Small intestine (tissue), 7 donors: ENCODE measurements around the gene GOLIM4. TPM values are rescaled to one million over a fixed set of nuclear protein-coding genes. Genes with fewer than 3 reads are reported as not detected.

Experiments
- DNase-seq, 2 donors: peaks; one replicate each; pipeline versions ENCODE4 v3.0.0 to v3.0.0-alpha.2; 2013
- FAIRE-seq: peaks from 2 replicates; lab custom pipeline; 2012; peaks lifted over from hg19 to GRCh38; lab: Jason Lieb, UNC
- H3K27ac ChIP-seq, 3 donors: one replicate each; pipeline ENCODE4 v1.5.1; 2013; ENCODE audit warnings: low read length in 2 of 3, mild to moderate bottlenecking in 2 of 3, control low read depth in 1 of 3, inconsistent platforms in 1 of 3, low read depth in 1 of 3, moderate library complexity in 1 of 3
- H3K27me3 ChIP-seq, 3 donors: one replicate each; pipeline ENCODE4 v1.6.1; 2013; ENCODE audit warnings: low read length in 3 of 3, inconsistent platforms in 1 of 3; ENCODE audit not compliant: control insufficient read depth in 3 of 3, insufficient read depth in 3 of 3
- H3K36me3 ChIP-seq, 3 donors: one replicate each; pipeline ENCODE4 v1.6.1; 2013; ENCODE audit warnings: low read length in 3 of 3, inconsistent platforms in 1 of 3, low read depth in 1 of 3, mild to moderate bottlenecking in 1 of 3, moderate library complexity in 1 of 3; ENCODE audit not compliant: control insufficient read depth in 3 of 3, insufficient read depth in 2 of 3
- H3K4me1 ChIP-seq, 3 donors: one replicate each; pipeline ENCODE4 v1.6.1; 2013; ENCODE audit warnings: low read length in 2 of 3, inconsistent platforms in 1 of 3, low read depth in 1 of 3, mild to moderate bottlenecking in 1 of 3, moderate library complexity in 1 of 3; ENCODE audit not compliant: control insufficient read depth in 3 of 3, insufficient read depth in 2 of 3
- H3K4me3 ChIP-seq, 3 donors: one replicate each; pipeline ENCODE4 v1.5.1; 2013; ENCODE audit warnings: low read length in 3 of 3, control low read depth in 1 of 3, inconsistent platforms in 1 of 3, low read depth in 1 of 3, mild to moderate bottlenecking in 1 of 3, moderate library complexity in 1 of 3
- H3K9me3 ChIP-seq, 2 donors: one replicate each; pipeline ENCODE4 v1.6.1; 2013; ENCODE audit warnings: low read depth in 1 of 2, low read length in 1 of 2; ENCODE audit not compliant: control insufficient read depth in 2 of 2, insufficient read depth in 1 of 2
- WGBS, 3 donors: extraction: QIAGEN DNeasy Blood & Tissue Kit; methylation state at CpG; one replicate each; pipeline ENCODE4 v1.1.7; 2013; 5-methylcytosine and 5-hydroxymethylcytosine counted together
- polyA plus RNA-seq, 4 donors: library from polyadenylated mRNA; stranded (reverse) in 3 of 4; unstranded in 1 of 4; fragments of 200-250 nt in 3 of 4; fragments of 120-200 nt in 1 of 4; gene quantifications; one replicate each; pipeline versions ENCODE4 v1.2.1 to v1.2.3, GENCODE V29; 2013
- donor health status: healthy with polysubstance abuse.
- donor health status: control.
- donor health status: control.
- donor health status: Bipolar disorder and iron deficiency.
- donor health status: healthy.

The GOLIM4 gene
- polyA plus RNA-seq, 4 donors = 23.2 to 130 (median 45.9) TPM

DNA sequence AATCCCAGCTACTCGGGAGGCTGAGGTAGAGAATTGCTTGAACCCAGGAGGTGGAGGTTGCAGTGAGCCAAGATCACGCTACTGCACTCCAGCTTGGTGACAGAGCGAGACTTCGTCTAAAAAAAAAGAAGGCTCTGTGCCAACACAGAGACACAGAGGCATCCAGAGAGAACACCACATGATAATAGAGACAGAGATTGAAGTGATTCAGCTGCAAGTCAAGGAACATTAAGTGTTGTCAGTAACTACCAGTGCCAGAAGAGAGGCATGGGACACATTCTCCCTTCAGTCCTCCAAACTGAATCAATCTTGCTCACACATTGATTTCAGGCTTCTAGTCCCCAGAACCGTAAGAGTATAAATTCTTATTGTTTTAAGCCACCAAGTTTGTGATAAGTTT is 97.5 kb downstream of the GOLIM4 start:
- H3K36me3 ChIP-seq = no peaks in the 10 kb centered on the region
- H3K4me3 ChIP-seq = no peak overlapping the region
- no peak overlapping the region for H3K27ac ChIP-seq
- H3K9me3 ChIP-seq = peaks cover 0 to 5% of the 10 kb centered on the region in 2 donors
- DNase-seq (no peak), FAIRE-seq (no peak)
- no peaks in the 10 kb centered on the region for H3K4me1 ChIP-seq
- WGBS, 3 donors = 78 to 83% (median 80%) methylated on average over 5 of the region's 5 CpGs
- no peaks in the 10 kb centered on the region for H3K27me3 ChIP-seq

DNA sequence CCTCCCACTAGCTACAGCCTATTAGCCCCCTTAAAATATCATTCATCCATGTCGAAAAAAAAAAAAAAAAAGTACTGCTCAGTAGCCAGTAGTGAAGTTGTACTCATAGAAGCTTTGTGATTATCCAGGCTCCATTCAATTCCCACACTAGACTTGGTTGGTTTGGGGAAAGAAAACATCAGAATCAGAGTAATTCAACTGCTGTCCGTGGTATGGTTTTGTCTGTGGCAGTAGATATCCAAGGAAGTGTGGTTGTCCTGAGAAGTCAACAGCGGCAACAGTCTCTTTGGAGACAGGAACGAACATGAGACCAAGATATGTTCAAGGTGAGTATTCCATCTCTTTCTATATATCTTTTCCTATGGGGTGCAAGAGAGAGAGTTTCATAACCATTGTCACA is 99.2 kb downstream of the GOLIM4 start:
- Histone ChIP-seq H3K27ac (no peak overlapping the region), H3K27me3 (no peaks in the 10 kb centered on the region), H3K4me3 (no peak overlapping the region), H3K9me3 (no peaks in the 10 kb centered on the region), H3K4me1 (peaks cover 0 to 8% (median 3%) of the 10 kb centered on the region in 3 donors), H3K36me3 (no peaks in the 10 kb centered on the region)
- FAIRE-seq (no peak), DNase-seq (no peak)
- 89 to 97% (median 90%) methylated on average over 4 of the region's 4 CpGs for WGBS, 3 donors

DNA sequence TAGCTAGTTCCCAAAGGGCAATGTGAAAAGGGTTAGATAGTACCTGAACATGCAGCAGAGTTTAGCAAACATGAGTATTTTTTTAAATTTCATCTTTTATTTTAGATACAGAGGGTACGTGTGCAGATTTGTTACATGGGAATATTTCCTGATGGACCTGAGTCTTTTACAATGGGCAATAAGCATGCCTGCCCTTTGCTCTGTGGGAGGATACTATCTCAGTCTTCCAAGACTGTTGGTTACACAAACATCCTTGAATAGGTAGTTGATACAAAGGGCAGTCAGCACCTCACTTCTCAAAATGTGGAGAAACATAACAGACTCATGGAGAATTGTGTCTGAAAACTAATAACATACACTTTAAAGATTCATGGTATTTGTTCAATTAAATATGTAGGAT is 103.3 kb downstream of the GOLIM4 start:
- Histone ChIP-seq H3K4me1 (peaks cover 0 to 9% (median 3%) of the 10 kb centered on the region in 3 donors), H3K27ac (peak overlapping the region in 1 of 3 donors; percentile 36), H3K4me3 (no peak overlapping the region), H3K27me3 (no peaks in the 10 kb centered on the region), H3K36me3 (no peaks in the 10 kb centered on the region), H3K9me3 (no peaks in the 10 kb centered on the region)
- WGBS, 3 donors = 19 to 53% (median 33%) methylated on average over 1 of the region's 1 CpG
- FAIRE-seq (no peak), DNase-seq (peak; percentile 88 to 92)

DNA sequence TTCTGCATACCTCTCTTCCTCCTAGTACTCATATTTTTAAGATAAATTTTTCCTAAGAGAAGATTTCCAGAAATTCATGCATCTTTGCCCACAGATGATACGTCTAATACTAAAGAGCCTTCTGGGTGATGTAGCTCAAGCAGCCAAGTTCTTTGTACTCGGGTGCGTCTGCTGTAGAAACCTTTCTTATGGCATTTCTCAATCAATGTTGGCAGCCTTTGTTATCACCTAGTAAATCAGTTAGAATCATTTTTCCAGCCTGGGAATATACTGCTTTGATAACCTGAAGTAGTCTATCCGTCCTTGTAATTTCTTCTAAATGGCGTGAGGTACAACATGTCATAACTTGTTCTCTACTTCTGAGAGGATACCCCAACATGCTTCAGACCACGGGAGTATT is 104.5 kb downstream of the GOLIM4 start:
- 54 to 79% (median 62%) methylated on average over 6 of the region's 6 CpGs for WGBS, 3 donors
- Histone ChIP-seq H3K36me3 (no peaks in the 10 kb centered on the region), H3K4me3 (no peak overlapping the region), H3K4me1 (peaks cover 0 to 9% (median 3%) of the 10 kb centered on the region in 3 donors), H3K9me3 (no peaks in the 10 kb centered on the region), H3K27ac (no peak overlapping the region), H3K27me3 (no peaks in the 10 kb centered on the region)
- FAIRE-seq (no peak), DNase-seq (peak in 1 of 2 donors; percentile 11)

DNA sequence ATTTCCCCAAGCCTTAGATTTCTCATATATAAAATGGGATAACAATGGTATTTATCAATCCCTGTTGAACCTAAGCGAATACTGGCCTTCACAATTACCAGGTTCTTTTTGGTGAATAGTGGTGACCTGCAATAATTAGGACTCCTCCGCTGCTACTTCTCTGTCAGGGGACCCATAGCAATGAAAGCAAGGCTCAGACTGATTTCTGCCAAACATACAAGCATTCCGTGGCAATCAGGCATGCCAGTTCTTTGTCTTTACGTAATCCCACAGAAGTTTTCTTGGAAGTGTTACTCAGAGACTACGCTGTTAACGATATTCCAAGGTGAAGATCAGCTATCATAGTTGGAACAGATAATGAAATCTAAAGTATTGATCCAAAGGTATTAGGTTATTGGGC is 105.7 kb downstream of the GOLIM4 start:
- no peaks in the 10 kb centered on the region for H3K36me3 ChIP-seq
- no peaks in the 10 kb centered on the region for H3K27me3 ChIP-seq
- no peak for FAIRE-seq
- H3K27ac ChIP-seq = no peak overlapping the region
- no peaks in the 10 kb centered on the region for H3K9me3 ChIP-seq
- DNase-seq = no peak
- WGBS, 3 donors = 88 to 90% (median 89%) methylated on average over 6 of the region's 6 CpGs
- H3K4me1 ChIP-seq = peaks cover 0 to 9% (median 3%) of the 10 kb centered on the region in 3 donors
- no peak overlapping the region for H3K4me3 ChIP-seq

DNA sequence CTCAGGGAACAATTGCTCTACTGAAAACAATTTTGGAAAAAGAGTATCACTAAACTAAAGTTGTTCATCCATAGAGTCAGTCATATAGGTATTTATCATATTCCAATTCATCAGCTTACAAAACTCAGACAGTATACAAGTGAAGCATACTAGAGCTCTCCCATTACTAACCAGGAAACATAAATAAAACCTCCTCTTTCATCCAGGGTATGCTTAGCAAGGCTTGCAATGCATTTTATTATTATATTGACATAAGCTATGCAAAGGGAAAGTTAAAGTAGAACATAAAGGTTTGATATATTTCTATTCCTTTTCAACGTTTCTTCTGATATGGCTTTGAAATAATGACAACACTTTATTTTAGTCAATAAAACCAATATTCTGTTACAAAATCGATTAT is 106.7 kb downstream of the GOLIM4 start:
- Histone ChIP-seq H3K4me1 (peaks cover 0 to 9% (median 3%) of the 10 kb centered on the region in 3 donors), H3K4me3 (no peak overlapping the region), H3K27ac (no peak overlapping the region), H3K9me3 (no peaks in the 10 kb centered on the region), H3K27me3 (no peaks in the 10 kb centered on the region), H3K36me3 (no peaks in the 10 kb centered on the region)
- 62 to 70% (median 69%) methylated on average over 2 of the region's 2 CpGs for WGBS, 3 donors
- DNase-seq = no peak
- no peak for FAIRE-seq

DNA sequence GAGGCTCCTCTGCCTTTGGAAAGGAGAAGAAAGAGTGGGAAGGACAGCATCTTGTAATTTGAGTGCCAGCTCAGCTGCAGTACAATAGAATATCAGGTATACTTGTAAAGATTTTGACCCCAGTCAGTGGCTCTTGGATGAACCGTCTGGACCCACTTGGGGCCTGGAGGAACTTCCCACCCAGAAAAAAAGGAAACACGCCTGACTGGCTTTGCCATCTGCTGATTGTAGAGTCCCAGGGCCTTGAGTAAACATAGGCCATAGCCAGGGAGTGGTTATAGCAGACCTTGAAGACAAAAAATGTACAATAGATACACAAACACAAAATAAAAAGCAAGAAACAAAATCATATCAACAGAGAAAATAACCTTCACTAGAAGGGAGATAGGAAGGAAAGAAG is 112.1 kb downstream of the GOLIM4 start:
- Histone ChIP-seq H3K4me3 (no peak overlapping the region), H3K9me3 (peaks cover 0 to 4% of the 10 kb centered on the region in 2 donors), H3K27me3 (no peaks in the 10 kb centered on the region), H3K27ac (no peak overlapping the region), H3K36me3 (no peaks in the 10 kb centered on the region), H3K4me1 (peaks cover 0 to 4% (median 0%) of the 10 kb centered on the region in 3 donors)
- 57 to 64% (median 61%) methylated on average over 2 of the region's 2 CpGs for WGBS, 3 donors
- FAIRE-seq (no peak), DNase-seq (peak in 1 of 2 donors; percentile 17)

DNA sequence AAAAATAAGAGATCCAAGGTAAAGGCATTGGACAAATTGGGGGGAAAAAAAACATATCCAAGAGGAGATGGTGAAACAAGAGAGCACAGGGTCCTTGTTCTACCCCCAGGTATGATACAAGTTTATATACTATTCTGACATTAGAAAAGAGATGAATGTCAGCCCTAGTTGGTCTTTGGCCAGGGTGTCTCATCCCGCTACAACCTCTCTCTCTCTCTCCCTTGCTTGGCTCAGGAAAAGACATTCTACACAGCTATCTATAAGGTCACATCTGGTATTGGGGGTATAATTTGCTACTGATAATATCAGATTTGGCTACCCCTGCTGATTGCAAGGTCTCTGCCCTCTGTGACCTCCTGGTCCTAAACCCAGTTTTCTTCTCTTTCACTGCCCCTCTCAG is 117.2 kb downstream of the GOLIM4 start:
- H3K36me3 ChIP-seq = no peaks in the 10 kb centered on the region
- WGBS, 3 donors = 24 to 77% (median 38%) methylated on average over 1 of the region's 1 CpG
- H3K9me3 ChIP-seq = peaks cover 0 to 3% of the 10 kb centered on the region in 2 donors
- no peak overlapping the region for H3K4me3 ChIP-seq
- FAIRE-seq = no peak
- H3K27ac ChIP-seq = peak overlapping the region; percentile 9 to 74 (median 15)
- H3K27me3 ChIP-seq = no peaks in the 10 kb centered on the region
- peaks cover 0 to 19% (median 0%) of the 10 kb centered on the region in 3 donors for H3K4me1 ChIP-seq
- DNase-seq = no peak

DNA sequence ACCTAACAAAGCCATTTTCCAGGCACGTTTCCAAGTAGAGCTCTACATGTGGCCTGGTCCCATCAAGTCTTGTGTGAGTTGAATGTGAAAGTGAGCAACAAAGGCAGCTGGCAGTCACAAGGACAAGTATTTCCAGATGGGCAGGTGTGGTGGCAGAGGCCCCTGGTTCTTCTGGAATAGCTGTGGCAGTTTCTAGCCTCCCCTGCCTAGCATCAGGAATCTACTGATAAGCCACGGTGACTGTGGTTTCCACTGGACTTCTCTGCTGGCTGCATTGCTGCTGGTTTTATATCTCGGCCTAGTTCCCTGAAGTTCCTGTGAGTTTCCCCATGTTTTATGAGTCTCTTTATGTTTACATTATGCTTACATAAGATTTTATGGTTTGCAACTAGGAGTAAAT is 117.7 kb downstream of the GOLIM4 start:
- peak; percentile 88 to 91 for DNase-seq
- H3K27me3 ChIP-seq = no peaks in the 10 kb centered on the region
- 6 to 50% (median 26%) methylated on average over 3 of the region's 3 CpGs for WGBS, 3 donors
- no peaks in the 10 kb centered on the region for H3K36me3 ChIP-seq
- FAIRE-seq = no peak
- peaks cover 0 to 19% (median 0%) of the 10 kb centered on the region in 3 donors for H3K4me1 ChIP-seq
- H3K9me3 ChIP-seq = no peaks in the 10 kb centered on the region
- peak overlapping the region; percentile 6 to 74 (median 73) for H3K27ac ChIP-seq
- H3K4me3 ChIP-seq = no peak overlapping the region
